ENCODE results near the gene CHFR.
"Not testable (repeated sequence)": the region's sequence is repeated elsewhere in the genome, so short reads cannot be mapped to it uniquely, and the experiment has no call there.

The CHFR gene

DNA sequence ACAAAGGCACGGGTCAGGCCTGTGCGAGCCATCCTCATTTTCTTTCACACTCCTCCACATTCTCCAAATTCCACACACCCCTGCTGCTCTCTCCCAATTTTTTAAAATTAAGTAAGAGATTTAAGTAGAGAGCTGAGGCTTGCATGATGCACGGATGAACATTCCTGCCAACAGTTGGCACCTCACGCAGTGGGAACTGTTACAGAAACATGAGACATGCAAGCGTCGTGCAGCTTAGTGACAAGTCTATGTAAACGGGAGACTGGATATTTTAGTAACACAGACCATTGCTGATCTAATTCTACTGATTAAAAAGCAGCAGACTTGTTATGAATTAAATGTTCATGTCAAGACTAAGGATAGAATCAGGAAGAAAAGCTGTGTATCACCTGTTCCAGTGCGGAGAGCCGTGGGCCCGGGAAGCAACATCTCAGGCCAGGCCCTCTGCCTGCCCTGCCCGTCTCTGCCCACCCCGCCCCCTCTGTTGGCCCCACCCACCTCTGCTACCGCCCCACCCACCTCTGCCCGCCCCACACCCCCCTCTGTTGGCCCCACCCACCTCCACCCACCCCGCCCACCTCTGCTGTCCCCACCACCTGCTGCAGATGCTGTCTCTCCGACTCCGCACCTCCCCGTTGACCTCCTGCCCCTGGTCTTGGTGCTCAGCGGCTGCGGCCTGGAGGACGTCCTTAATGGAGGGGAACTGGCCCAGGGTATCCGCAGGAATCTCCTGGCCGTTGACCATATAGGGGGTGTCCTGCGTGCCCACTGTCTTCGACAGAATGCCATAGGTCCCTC, 79.9 kb downstream of the CHFR start:
- no peak for DNase-seq

DNA sequence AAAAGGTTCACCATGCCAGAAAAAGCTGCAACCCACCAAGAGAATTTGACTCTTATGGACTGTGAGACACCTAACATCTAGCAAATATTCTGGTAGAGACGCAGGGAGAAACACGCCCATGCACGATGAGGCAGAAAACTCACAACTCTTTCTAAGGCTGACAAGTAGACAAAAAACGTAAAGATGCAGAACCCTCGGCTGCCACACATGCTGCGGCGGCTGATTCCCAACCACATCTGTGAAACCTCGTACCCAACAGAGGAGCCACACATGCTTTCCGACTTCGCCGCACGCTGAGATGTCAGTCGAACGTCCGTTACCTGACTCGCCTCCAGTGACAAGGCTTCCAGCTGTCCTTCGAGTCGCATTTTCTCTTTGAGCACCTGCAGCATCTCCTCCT, 80.5 kb downstream of the CHFR start:
- no peak for DNase-seq

DNA sequence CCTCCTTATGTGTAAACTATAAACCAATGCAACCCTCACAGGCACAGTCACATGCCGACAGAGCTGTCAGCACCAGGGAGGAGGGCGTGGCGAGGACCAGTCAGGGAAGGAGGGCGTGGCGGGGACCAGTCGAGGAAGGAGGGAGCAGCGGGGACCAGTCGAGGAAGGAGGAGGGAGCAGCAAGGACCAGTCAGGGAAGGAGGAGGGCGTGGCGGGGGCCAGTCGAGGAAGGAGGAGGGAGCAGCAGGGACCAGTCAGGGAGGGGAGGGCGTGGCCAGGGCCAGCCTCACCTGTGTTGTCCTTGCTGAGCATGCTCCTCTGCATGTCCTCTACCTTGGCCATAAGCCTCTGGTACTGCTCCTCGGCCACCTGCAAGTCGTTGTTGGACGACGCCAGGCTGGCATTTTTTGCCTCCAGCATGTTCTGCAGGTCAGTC, 83.0 kb downstream of the CHFR start:
- DNase-seq = no peak

DNA sequence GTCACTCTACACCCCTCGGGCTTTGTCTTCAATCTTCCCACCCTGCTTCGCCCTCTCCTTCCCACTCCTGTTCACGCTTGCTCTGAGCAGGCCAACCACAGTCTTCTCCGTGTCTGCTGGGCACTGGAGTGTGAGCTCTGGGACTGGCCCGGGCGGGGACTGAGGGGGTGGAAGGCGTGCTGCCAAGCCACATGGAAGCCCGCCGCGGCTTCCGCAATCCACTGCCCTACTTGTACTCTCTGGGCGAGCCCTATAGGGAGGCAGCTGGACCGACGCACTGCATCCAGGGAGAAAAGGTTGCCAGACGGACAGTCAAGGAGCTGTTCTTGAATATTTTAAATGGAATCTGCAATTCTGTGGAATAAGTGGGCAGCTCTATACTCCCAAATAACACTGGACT, 83.5 kb downstream of the CHFR start:
- DNase-seq = no peak

DNA sequence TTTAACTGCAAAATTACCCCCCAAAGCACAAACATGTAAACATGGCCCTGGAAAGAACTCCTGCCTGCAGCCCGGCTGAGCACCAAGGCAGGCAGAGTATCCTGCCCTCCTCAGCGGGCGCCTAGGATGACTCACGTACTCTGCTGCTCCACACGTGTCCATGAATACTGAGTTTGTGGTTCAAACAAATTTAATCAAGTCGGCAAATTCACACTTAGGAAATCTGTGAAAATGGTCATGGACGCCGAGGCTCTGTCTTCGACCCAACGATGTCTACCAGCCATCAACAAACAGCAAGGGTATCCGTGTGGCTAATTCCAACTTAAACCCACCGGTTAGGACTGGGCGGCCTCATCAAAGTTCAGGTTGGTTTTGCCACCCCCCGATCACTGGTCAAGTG, 84.3 kb downstream of the CHFR start:
- DNase-seq = no peak

DNA sequence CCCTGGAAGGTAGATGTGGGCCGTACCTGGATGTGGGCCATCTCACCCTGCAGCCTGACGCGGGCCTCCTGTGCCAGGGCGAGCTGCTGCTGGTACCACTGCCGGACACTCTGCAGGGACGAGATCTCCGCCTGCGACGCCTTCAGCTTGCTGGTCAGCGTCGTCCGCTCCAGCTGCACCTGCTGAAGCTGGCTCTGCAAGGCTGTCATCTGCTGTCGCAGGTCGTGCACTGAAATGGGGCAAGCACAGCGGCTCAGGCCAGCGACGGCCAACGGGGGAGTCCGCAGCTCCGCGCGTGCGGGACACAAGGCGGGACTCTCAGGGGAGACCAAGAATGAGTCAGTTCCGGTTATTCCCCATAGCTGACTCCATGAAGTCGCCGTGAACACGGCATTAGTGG, 85.7 kb downstream of the CHFR start:
- DNase-seq = no peak

DNA sequence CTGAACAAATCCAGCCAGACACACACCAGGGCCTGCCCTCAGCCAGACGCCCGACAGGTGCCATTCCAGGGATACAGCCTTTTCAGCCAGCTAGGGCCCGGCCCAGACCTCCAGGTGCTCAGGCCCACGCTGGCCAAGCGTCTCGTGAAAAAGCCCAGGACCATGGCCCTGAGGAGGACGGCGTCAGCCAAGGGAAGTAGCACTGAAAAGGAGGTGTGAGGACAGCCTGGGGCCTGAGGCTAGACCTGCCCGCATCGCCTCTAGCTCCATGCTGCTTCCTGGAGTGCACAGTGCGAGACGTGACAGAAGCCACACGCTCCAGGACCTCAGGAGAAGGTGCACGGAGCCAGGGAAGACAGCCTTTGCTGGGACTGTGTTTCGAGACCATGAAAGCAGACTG, 88.6 kb downstream of the CHFR start:
- no peak for DNase-seq

DNA sequence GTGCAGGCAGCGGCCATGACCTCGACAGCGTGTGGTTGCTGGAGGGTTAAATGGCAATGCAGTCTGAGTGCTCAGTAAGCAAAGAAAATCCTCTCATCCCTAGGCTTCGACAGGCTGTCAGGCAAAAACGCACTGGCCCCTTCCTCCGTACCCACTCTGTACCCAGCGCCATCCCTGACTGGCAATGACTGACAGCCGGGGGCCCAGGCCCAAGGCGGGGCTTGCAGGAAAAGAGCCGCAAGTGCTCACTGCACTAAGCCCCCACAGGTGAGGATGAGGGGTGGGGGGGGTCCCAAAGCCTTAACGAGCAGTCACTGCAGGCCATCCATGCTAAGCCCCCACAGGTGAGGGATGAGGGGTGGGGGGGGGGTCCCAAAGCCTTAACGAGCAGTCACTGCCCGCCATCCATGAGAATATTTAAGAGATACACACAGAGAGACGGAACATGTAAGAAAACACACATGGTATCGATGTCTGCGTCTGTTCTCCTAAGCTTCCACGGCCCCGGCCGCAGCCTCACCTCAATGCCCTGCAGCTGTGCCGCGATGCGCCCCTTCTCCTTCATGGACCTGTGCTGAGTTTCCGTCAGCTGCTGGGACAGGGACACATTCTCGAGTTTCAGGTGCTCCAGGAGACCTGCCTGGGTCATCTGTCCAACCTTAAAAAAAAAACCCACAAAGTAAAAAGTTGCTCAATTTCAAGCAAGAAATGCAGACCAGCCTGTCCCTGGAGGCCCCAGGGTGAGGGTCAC, 89.4 kb downstream of the CHFR start:
- DNase-seq = no peak

DNA sequence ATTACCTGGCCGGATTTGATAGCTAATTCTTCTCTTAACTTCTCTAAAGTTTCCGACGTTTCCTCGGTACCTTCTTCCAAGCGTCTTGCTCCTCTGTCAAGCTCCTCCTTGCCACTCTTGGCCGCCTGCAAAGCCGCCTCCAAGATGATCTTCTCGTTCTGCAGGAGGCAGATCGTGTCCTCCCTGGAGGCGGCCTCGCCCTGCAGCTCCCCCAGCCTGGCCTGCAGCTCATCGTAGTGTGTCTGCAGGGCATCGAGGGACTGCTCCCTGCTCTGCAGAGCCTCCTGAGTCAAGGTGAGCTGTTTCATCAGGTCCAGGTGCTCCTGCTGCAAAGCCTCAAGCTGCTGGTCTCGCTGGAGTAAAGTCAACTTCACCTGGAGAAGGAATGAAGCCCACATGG, 91.6 kb downstream of the CHFR start:
- no peak for DNase-seq

DNA sequence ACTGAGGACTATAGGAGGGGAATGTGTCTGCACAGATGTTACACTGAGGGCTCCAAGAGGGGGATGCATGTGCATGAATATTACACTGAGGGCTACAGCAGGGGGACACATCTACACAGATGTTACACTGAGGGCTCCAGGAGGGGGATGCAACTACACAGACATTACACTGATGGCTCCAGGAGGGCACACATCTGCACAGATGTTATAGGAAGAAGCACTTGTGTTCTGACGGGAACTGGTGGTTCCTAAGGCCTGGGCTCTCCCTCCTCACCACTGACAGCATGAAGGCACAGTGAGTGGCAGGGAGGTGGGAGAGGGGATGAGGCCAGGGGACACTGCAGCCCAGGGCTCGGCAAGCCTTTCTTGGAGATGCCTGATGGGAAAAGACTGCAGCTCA, 95.5 kb downstream of the CHFR start:
- DNase-seq = not testable (repeated sequence)

DNA sequence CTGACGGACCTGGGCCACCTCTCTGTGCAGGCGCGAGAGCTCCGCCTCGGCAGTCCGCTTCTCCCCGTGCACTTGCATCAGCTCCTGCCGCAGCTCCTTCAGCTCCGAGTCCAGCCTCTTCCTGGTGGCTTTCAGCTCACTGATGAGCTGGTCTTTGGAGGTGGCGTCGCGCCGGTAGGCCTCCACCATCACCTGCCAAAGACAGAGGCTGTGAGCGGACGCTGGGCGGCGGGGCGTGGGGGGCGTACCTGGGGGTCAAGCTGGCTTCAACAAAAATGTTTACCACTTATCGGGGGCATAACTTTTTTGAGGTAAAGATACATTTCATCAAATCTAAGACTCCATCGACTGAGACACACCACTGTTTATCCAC, 98.3 kb downstream of the CHFR start:
- no peak for DNase-seq

DNA sequence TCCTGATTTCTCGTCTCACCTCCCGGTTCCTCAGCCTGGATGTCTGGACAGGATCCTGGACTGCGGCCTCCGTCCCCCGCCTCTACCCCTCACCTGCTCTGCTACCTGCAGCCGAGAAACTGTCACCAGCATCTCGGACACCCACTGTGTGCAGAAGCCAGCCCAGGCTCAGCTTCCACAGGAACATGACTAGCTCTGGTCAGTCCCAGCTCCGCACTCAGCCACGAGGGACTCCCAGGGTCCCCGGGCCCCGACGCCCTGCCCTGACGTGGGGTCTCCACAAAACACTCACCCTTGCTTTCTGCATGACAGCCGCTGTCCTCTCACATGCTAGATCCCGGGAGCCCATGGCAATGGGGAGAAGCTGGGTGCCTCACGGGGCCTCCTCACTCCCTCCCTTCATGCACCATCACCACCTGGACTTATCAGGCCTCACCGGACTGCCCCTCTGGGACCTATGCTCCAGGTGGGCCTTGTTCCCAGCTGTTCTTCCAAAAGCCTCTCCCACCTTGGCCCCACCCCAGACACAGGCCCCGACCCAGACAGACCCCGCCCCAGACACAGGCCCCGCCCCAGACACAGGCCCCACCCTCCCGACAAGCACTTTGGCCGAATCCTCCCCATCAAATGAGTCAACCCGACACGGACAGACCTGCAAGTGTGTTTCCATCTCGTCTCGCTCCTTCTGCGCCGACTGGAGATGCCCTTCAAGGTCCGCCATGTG, 98.9 kb downstream of the CHFR start:
- DNase-seq = no peak

DNA sequence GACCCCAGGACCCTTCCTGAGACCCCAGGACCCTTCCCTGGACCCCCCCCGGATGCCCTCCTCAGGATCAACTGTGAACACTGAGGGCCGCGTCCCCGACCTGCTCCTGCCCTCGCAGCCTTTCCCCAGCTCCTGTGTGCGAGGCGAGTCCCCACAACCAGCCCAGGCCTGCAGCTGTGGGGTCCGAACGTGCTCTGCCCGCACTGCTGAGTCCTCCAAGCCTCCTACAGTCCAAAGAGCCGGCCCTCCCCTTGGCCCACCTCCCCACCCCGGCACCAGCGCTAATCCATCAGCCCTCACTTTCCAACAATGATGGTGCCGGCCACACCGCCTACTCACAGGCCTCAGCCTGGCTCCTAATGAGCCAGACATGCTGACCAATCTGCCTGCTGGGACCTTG, 99.5 kb downstream of the CHFR start:
- DNase-seq = no peak

DNA sequence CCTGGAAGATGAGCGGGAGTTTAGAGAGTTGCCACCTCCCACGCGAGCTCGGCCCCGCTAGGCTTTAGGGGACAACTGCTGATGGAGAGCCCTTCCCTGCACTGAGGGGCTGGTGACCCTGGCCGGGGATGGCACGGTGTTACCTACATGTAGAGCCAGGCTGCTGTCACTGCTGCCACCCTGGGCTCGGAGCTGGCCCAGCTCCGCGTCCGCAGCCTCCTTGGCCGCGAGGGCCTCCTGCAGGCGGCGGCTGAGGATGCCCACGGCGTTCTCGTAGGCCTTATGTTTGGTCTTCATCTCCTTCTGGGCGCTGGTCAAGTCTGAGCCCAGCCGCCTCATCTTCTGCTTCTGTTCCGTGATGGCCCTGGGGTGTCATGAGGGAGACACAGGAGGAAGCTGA, 101.2 kb downstream of the CHFR start:
- DNase-seq = no peak

DNA sequence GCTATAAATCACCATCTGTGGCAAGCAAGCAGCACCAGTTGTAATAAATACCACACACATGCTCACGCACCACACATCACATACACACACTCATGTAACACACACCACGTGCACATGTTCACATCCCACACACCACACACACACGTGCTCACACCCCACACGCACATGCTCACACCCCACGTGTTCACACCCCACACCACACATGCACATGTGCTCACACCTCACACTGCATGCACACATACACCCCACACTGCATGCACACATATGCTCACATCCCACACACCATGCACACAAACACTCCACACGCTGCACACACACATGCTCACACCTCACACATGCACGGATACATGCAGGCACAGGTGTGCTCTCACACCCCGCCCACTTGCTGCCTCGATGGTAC, 102.8 kb downstream of the CHFR start:
- no peak for DNase-seq

DNA sequence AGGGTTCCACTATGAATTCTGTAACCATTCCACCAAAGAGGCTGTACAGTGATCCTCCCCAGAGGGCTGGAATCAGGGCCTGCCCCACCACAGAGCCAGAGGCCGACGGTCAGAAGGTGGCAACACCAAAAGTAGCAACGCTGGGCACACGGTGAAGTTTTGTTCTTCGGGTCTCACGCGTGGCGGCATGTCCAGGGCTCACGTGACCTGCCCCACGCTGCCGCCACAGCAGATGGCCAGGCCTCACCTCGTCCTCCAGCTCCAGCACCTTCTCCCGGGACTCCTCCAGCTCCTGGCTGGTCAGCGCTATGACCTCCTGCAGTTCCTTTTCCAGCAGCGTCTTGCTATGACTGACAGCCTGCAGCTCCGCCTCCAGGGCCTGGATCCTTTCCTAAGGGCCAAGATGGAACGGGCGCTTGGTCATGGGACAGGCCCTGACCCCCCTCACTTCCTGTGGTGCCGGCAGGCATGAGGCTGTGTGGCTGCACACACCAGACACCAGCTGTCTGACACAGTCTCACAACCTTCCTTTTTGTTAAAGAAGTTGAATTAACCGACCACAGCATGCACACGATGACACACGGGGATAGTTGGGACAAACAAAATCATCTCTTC, 103.4 kb downstream of the CHFR start:
- DNase-seq = no peak
